COLO829 (cell line): ENCODE results near the gene AGO3.
A peak's percentile ranks its signal among the peaks of the same experiment; 100 is the strongest.

Experiments
- DNase-seq: peaks from one replicate; pipeline ENCODE4 v3.0.0; 2012; ENCODE audit warnings: low spot score

The AGO3 gene

GRCh38 chr1:36083635-36084496 is 153.0 kb downstream of the AGO3 start, which contains the start of gene TEKT2:
TEKT2 (plus strand) TSS chr1:36084094; CDS start chr1:36084922, 828 bp downstream.
- DNase-seq, result no peak

GRCh38 chr1:36084497-36085115 is 153.7 kb downstream of the AGO3 start:
- no peak for DNase-seq

GRCh38 chr1:36085126-36085525 is 154.2 kb downstream of the AGO3 start:
- no peak for DNase-seq

GRCh38 chr1:36085686-36086526 is 155.0 kb downstream of the AGO3 start:
- DNase-seq, result no peak

GRCh38 chr1:36086529-36087232 is 155.8 kb downstream of the AGO3 start:
- DNase-seq, result no peak

GRCh38 chr1:36087233-36088123 is 156.6 kb downstream of the AGO3 start:
- DNase-seq, result no peak

GRCh38 chr1:36088265-36088576 is 157.3 kb downstream of the AGO3 start:
- DNase-seq, result no peak

GRCh38 chr1:36088577-36089392 is 157.9 kb downstream of the AGO3 start, which contains the start of gene ADPRS:
ADPRS (plus strand) TSS chr1:36088892; CDS start chr1:36088905, 13 bp downstream.
- peak; percentile 68 for DNase-seq

- no peak for DNase-seq
Observed at GRCh38 chr1:36089393-36090121, 158.7 kb downstream of the AGO3 start.

GRCh38 chr1:36091141-36091540 is 160.2 kb downstream of the AGO3 start:
- DNase-seq, result no peak

GRCh38 chr1:36091698-36092097 is 160.8 kb downstream of the AGO3 start:
- no peak for DNase-seq

- DNase-seq, result no peak
Observed at GRCh38 chr1:36092166-36092797, 161.4 kb downstream of the AGO3 start.

- no peak for DNase-seq
Observed at GRCh38 chr1:36092798-36093185, 161.9 kb downstream of the AGO3 start.

- no peak for DNase-seq
Observed at GRCh38 chr1:36093226-36093625, 162.3 kb downstream of the AGO3 start.

- DNase-seq, result no peak
Observed at GRCh38 chr1:36093929-36094328, 163.0 kb downstream of the AGO3 start.

- DNase-seq, result no peak
Observed at GRCh38 chr1:36094621-36095061, 163.7 kb downstream of the AGO3 start.

- DNase-seq, result no peak
Observed at GRCh38 chr1:36095760-36096405, 165.0 kb downstream of the AGO3 start.
